Parathyroid adenoma (tissue), 2 donors: ENCODE data around the gene COPG2.

Experiments
- H2AFZ ChIP-seq: fragments of 300-600 bp; sonication (generic); one replicate; pipeline ENCODE4 v1.7.0; 2017; ENCODE audit warnings: antibody characterized with exemption, mild to moderate bottlenecking
- H3K27ac ChIP-seq: fragments of 300-600 bp; sonication (generic); one replicate; pipeline ENCODE4 v1.7.0; 2017
- H3K27me3 ChIP-seq: fragments of 300-600 bp; sonication (generic); one replicate; pipeline ENCODE4 v1.7.0; 2017; ENCODE audit warnings: low read length; ENCODE audit not compliant: control insufficient read depth, insufficient read depth
- H3K36me3 ChIP-seq: fragments of 300-600 bp; sonication (generic); one replicate; pipeline ENCODE4 v1.7.0; 2017; ENCODE audit warnings: low read length; ENCODE audit not compliant: control insufficient read depth, insufficient read depth
- H3K4me1 ChIP-seq: fragments of 300-600 bp; sonication (generic); one replicate; pipeline ENCODE4 v1.7.0; 2017; ENCODE audit warnings: control low read depth
- H3K4me2 ChIP-seq: fragments of 300-600 bp; sonication (generic); one replicate; pipeline ENCODE4 v1.7.0; 2017; ENCODE audit warnings: low read length
- H3K4me3 ChIP-seq: fragments of 300-600 bp; sonication (generic); one replicate; pipeline ENCODE4 v1.7.0; 2017; ENCODE audit warnings: low read depth, low read length
- H3K79me2 ChIP-seq: fragments of 300-600 bp; sonication (generic); one replicate; pipeline ENCODE4 v1.7.0; 2017; ENCODE audit warnings: control low read depth
- H3K9ac ChIP-seq: fragments of 300-600 bp; sonication (generic); one replicate; pipeline ENCODE4 v1.7.0; 2017; ENCODE audit warnings: mild to moderate bottlenecking
- H3K9me3 ChIP-seq: fragments of 300-600 bp; sonication (generic); one replicate; pipeline ENCODE4 v1.7.0; 2017; ENCODE audit warnings: low read length; ENCODE audit not compliant: control insufficient read depth
- CTCF ChIP-seq: fragments of 300-600 bp; sonication (generic); IDR thresholded peaks from one replicate; pipeline ENCODE4 v1.7.0; 2017; ENCODE audit warnings: antibody characterized with exemption, mild to moderate bottlenecking
- donor health status: primary hyperparathyroidism.

The COPG2 gene

DNA sequence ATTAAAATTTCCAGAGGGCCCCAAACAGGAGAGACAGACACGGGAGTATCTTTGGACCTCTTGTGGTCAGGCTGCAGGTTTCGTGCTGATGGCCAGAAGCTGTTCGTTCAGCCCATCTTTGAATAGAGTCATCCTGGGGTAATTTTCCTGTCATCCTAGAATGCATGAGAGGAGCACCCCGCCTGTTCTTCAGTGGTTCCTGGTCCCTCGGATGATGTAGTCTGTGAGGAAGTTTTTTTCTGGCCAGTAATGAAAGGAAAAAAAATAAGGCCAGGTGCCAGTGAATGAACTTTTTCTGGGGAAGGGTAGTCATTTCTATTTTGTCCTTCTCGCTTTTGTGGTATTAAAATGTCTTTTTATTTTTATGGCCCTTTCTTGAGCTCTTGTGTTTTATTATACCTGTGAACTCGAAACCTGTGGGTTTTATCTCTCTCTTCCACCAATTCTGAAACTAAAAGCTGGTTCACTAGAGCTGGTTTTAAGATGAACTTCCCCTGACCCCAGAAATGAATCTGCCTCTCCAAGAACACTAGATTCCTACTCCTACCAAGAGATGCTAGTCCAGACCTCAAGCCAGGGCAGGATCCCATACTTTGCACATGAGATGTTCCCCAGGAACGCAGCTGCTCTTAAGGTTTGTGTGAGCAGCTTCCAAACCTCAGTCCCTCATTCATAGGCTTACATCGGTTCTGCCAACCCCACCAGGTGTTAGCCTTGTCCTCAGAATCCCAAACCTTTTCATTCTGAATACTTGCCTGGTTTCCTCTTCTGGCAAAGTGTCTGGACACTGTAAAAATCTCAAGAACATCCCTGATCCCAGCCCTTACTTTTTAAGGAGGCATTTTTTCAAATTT is 192.0 kb downstream of the COPG2 start:
- Histone ChIP-seq H2AFZ (no peak overlapping the region), H3K27me3 (no peaks in the 10 kb centered on the region), H3K4me1 (no peaks in the 10 kb centered on the region)

DNA sequence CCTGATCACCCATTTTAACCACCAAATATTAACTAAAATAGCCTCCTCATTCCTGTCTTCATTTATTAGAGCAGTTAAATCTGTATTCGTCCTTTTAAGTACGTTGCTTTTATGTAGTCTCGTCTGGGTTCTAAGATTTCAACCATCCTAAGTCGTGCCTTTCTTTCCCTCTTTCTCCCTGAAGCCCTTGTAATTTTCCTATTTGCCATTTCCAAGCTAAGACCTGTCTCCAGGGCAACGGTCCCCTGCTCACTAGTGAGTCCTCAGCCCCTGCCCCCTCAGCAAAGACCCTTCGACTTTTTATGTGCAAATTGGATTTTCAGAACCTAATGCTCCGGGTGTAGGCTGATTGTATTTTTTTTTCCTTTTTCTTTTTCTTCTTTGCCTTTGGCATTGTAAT is 192.8 kb downstream of the COPG2 start:
- Histone ChIP-seq H3K79me2 (no peaks in the 10 kb centered on the region), H3K27me3 (no peaks in the 10 kb centered on the region), H3K4me2 (no peak overlapping the region), H3K27ac (no peak overlapping the region), H3K4me3 (no peak overlapping the region), H3K36me3 (no peaks in the 10 kb centered on the region), H3K4me1 (no peaks in the 10 kb centered on the region), H3K9me3 (no peaks in the 10 kb centered on the region), H3K9ac (no peak overlapping the region), H2AFZ (no peak overlapping the region)
- no peak for TF ChIP-seq CTCF

More for the DNA sequence above, 192.0 kb downstream of the COPG2 start:
- H3K9ac ChIP-seq = no peak overlapping the region
- H3K36me3 ChIP-seq = no peaks in the 10 kb centered on the region
- H3K79me2 ChIP-seq = no peaks in the 10 kb centered on the region
- no peak overlapping the region for H3K4me2 ChIP-seq
- no peak overlapping the region for H3K4me3 ChIP-seq
- no peak for TF ChIP-seq CTCF
- no peak overlapping the region for H3K27ac ChIP-seq
- no peaks in the 10 kb centered on the region for H3K9me3 ChIP-seq

- H2AFZ ChIP-seq = no peak overlapping the region
- H3K4me3 ChIP-seq = no peak overlapping the region
- no peaks in the 10 kb centered on the region for H3K27me3 ChIP-seq
- no peaks in the 10 kb centered on the region for H3K4me1 ChIP-seq
- no peak overlapping the region for H3K4me2 ChIP-seq
- no peak overlapping the region for H3K9ac ChIP-seq
- no peak overlapping the region for H3K27ac ChIP-seq
- H3K36me3 ChIP-seq = no peaks in the 10 kb centered on the region
- no peaks in the 10 kb centered on the region for H3K9me3 ChIP-seq
- no peaks in the 10 kb centered on the region for H3K79me2 ChIP-seq
- no peak for TF ChIP-seq CTCF
These were observed 194.7 kb downstream of the COPG2 start for GRCh38 chr7:130473876-130474275.

DNA sequence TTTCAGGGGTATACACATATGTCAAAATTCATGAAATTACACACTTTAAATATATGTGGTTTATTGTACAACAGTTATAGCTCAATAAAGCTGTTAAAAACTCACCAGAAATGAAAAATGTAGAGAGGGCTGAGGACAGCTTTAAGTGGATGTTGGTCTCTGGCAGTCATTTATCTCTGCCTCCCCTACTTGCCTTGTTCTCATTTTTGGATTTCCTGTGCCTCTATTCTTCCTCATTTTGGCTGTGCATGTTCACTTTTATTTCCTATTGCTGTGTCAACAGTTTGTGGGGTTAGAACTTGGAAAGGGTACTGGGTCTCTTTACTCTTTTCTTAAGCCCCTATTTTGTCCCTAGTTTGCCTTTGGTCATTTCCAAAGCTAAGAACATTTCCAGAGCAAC is 195.3 kb downstream of the COPG2 start:
- H2AFZ ChIP-seq = no peak overlapping the region
- no peaks in the 10 kb centered on the region for H3K36me3 ChIP-seq
- H3K4me2 ChIP-seq = no peak overlapping the region
- no peak for TF ChIP-seq CTCF
- no peak overlapping the region for H3K27ac ChIP-seq
- no peaks in the 10 kb centered on the region for H3K79me2 ChIP-seq
- no peak overlapping the region for H3K4me3 ChIP-seq
- no peaks in the 10 kb centered on the region for H3K4me1 ChIP-seq
- H3K9me3 ChIP-seq = no peaks in the 10 kb centered on the region
- H3K27me3 ChIP-seq = no peaks in the 10 kb centered on the region
- no peak overlapping the region for H3K9ac ChIP-seq

DNA sequence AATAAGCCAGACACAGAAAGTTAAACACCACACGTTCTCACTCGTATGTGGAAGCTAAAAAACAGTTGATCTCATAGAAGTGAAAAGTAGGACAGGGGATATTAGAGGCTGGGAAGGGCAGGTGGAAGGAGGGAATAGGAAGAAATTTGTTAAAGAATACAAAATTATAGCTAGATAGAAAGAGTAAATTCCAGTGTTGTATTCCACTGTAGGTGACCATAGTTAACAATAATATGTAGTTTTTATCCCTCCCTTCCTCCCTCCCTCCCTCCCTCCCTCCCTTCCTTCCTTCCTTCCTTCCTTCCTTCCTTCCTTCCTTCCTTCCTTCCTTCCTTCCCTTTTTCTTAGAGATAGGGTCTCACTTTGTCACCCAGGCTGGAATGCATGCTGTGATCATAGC is 196.6 kb downstream of the COPG2 start:
- no peaks in the 10 kb centered on the region for H3K9me3 ChIP-seq
- no peak overlapping the region for H3K9ac ChIP-seq
- H3K79me2 ChIP-seq = no peaks in the 10 kb centered on the region
- no peaks in the 10 kb centered on the region for H3K4me1 ChIP-seq
- H3K4me2 ChIP-seq = no peak overlapping the region
- no peaks in the 10 kb centered on the region for H3K36me3 ChIP-seq
- no peaks in the 10 kb centered on the region for H3K27me3 ChIP-seq
- H3K27ac ChIP-seq = no peak overlapping the region
- no peak overlapping the region for H3K4me3 ChIP-seq
- H2AFZ ChIP-seq = no peak overlapping the region
- TF ChIP-seq CTCF = no peak
